SU-DHL-6 (cell line): ENCODE results near the gene BIK.

Experiments used
- H2AFZ ChIP-seq: fragments of 200-600 bp; sonication (generic); 2 replicates; pipeline ENCODE4 v1.6.1; 2014; ENCODE audit warnings: low read depth, mild to moderate bottlenecking, moderate library complexity, mixed read lengths, antibody characterized with exemption, low read length; ENCODE audit not compliant: severe bottlenecking
- H3F3A ChIP-seq: fragments of 200-600 bp; shearing (Covaris generic); 2 replicates; pipeline ENCODE4 v1.6.0; 2016; ENCODE audit warnings: antibody characterized with exemption, mild to moderate bottlenecking; ENCODE audit not compliant: insufficient read depth
- H3K27ac ChIP-seq: fragments of 200-600 bp; sonication (generic); 2 replicates; pipeline ENCODE4 v1.5.1; 2016; ENCODE audit warnings: low read depth, mild to moderate bottlenecking, low read length, moderate library complexity, mixed read lengths
- H3K27me3 ChIP-seq: fragments of 200-600 bp; sonication (generic), shearing (Covaris generic); 2 replicates; pipeline ENCODE4 v1.6.0; 2014; ENCODE audit warnings: mild to moderate bottlenecking, low read length
- H3K36me3 ChIP-seq: fragments of 200-600 bp; sonication (generic); 2 replicates; pipeline ENCODE4 v1.6.1; 2014; ENCODE audit warnings: mild to moderate bottlenecking, low read length, mixed read lengths
- H3K4me2 ChIP-seq: fragments of 300-600, 200-600 bp; shearing (Covaris generic), sonication (generic); 2 replicates; pipeline ENCODE4 v1.6.0; 2014; ENCODE audit warnings: low read length, low read depth, mild to moderate bottlenecking; ENCODE audit not compliant: poor library complexity, severe bottlenecking
- H3K4me3 ChIP-seq: fragments of 200-600 bp; sonication (generic); 2 replicates; pipeline ENCODE4 v1.5.1; 2014; ENCODE audit warnings: antibody characterized with exemption, low read length, mild to moderate bottlenecking, mixed read lengths; ENCODE audit not compliant: insufficient read depth, poor library complexity, severe bottlenecking
- H3K79me2 ChIP-seq: fragments of 200-600 bp; sonication (generic); 2 replicates; pipeline ENCODE4 v1.6.1; 2014; ENCODE audit warnings: mild to moderate bottlenecking, low read length, moderate library complexity; ENCODE audit not compliant: insufficient read depth
- H3K9ac ChIP-seq: fragments of 200-600 bp; sonication (generic); 2 replicates; pipeline ENCODE4 v1.7.0; 2014; ENCODE audit warnings: mild to moderate bottlenecking, low read length
- H3K9me2 ChIP-seq: fragments of 200-600 bp; sonication (generic); replicated peaks from 2 replicates; pipeline ENCODE4 v1.6.1; 2014; ENCODE audit warnings: low read length; ENCODE audit not compliant: insufficient read depth
- H3K9me3 ChIP-seq: fragments of 200-600 bp; sonication (generic); 2 replicates; pipeline ENCODE4 v1.6.1; 2014; ENCODE audit warnings: low read length, mixed read lengths; ENCODE audit not compliant: insufficient read depth
- H4K20me1 ChIP-seq: fragments of 200-600 bp; sonication (generic); 2 replicates; pipeline ENCODE4 v1.6.1; 2014; ENCODE audit warnings: low read depth, mild to moderate bottlenecking, antibody characterized with exemption, low read length, moderate library complexity, mixed read lengths
- EZH2phosphoT487 ChIP-seq: fragments of 200-600 bp; sonication (generic), shearing (Covaris generic); conservative IDR thresholded peaks from 2 replicates; pipeline ENCODE4 v1.6.1; 2018; ENCODE audit warnings: mild to moderate bottlenecking, antibody characterized with exemption, low read length, moderate library complexity, mixed read lengths
- TF ChIP-seq, protein P1 (sequence below): fragments of 200-600 bp; sonication (generic); IDR thresholded peaks from one replicate; pipeline ENCODE4 v1.5.1; 2017; ENCODE audit warnings: antibody characterized with exemption, mild to moderate bottlenecking, low read length, moderate library complexity; ENCODE audit not compliant: insufficient read depth, poor library complexity, severe bottlenecking

Gene BIK

DNA sequence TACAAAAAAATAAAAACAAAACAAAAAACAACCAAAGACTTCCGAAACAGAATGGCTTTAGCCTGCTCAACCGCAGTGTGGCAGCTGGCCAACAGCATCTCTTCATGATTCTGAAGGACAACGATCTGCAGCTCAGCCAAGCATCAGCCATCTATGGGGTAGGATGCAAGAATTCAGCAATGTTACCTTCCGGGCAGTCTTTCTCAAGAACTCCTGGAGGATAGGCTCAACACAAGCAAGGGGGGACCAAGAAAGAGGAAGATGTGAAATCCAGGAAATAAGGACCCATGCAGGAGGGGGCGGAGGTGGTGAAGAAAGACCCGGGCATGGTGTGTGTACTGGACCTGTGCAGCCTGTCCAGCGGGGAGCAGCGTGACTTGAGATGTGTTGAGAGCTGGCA lies 37.3 kb downstream of the BIK start:
- Histone ChIP-seq H3K27me3 (0 out of 2 replicates have a peak, but pooled peaks cover 3% of the 10 kb centered on the region), H3K9me3 (no peaks in the 10 kb centered on the region), H3K36me3 (no peaks in the 10 kb centered on the region), H3K79me2 (no peaks in the 10 kb centered on the region; the same call in 1 of the 2 replicates), H3F3A (no peaks in the 10 kb centered on the region; the same call in 1 of the 2 replicates), H4K20me1 (no peaks in the 10 kb centered on the region), H3K27ac (no peak overlapping the region), H3K9ac (no peak overlapping the region; the same call in 1 of the 2 replicates), H3K9me2 (no peaks in the 10 kb centered on the region), H2AFZ (peak overlapping the region; percentile 69), H3K4me2 (peak overlapping the region; percentile 41), H3K4me3 (no peak overlapping the region)
- no peak for TF ChIP-seq EZH2phosphoT487
- TF ChIP-seq, protein P1, sequence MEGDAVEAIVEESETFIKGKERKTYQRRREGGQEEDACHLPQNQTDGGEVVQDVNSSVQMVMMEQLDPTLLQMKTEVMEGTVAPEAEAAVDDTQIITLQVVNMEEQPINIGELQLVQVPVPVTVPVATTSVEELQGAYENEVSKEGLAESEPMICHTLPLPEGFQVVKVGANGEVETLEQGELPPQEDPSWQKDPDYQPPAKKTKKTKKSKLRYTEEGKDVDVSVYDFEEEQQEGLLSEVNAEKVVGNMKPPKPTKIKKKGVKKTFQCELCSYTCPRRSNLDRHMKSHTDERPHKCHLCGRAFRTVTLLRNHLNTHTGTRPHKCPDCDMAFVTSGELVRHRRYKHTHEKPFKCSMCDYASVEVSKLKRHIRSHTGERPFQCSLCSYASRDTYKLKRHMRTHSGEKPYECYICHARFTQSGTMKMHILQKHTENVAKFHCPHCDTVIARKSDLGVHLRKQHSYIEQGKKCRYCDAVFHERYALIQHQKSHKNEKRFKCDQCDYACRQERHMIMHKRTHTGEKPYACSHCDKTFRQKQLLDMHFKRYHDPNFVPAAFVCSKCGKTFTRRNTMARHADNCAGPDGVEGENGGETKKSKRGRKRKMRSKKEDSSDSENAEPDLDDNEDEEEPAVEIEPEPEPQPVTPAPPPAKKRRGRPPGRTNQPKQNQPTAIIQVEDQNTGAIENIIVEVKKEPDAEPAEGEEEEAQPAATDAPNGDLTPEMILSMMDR = no peak

- Histone ChIP-seq H3K4me3 (no peak overlapping the region), H3K9ac (no peak overlapping the region), H3K36me3 (no peaks in the 10 kb centered on the region), H3K27ac (no peak overlapping the region), H3F3A (no peaks in the 10 kb centered on the region; the same call in 1 of the 2 replicates), H3K79me2 (no peaks in the 10 kb centered on the region), H4K20me1 (no peaks in the 10 kb centered on the region), H3K9me2 (no peaks in the 10 kb centered on the region), H3K4me2 (no peak overlapping the region), H3K27me3 (0 out of 2 replicates have a peak, but pooled peaks cover 3% of the 10 kb centered on the region), H2AFZ (no peak overlapping the region), H3K9me3 (no peaks in the 10 kb centered on the region)
- no peak for TF ChIP-seq EZH2phosphoT487
- TF ChIP-seq, protein P1 = no peak
Observed at GRCh38 chr22:43148581-43148980, 38.0 kb downstream of the BIK start.

GRCh38 chr22:43150731-43151206 lies 40.2 kb downstream of the BIK start:
- no peaks in the 10 kb centered on the region for H3K9me3 ChIP-seq
- no peaks in the 10 kb centered on the region; the same call in 1 of the 2 replicates for H3F3A ChIP-seq
- no peak overlapping the region for H3K27ac ChIP-seq
- H3K36me3 ChIP-seq = no peaks in the 10 kb centered on the region
- H3K9me2 ChIP-seq = no peaks in the 10 kb centered on the region
- no peak overlapping the region for H3K9ac ChIP-seq
- H3K4me3 ChIP-seq = no peak overlapping the region
- H3K4me2 ChIP-seq = no peak overlapping the region
- TF ChIP-seq, protein P1 = no peak
- no peak for TF ChIP-seq EZH2phosphoT487
- no peaks in the 10 kb centered on the region for H4K20me1 ChIP-seq
- no peaks in the 10 kb centered on the region for H3K79me2 ChIP-seq
- H2AFZ ChIP-seq = no peak overlapping the region
- H3K27me3 ChIP-seq = 0 out of 2 replicates have a peak, but pooled peaks cover 3% of the 10 kb centered on the region
